Left ventricle myocardium inferior (tissue), 1 donor: Measurements from ENCODE around the gene NAT14. TPM values are rescaled to one million over a fixed set of nuclear protein-coding genes. Genes with fewer than 3 reads are reported as not detected.
A peak's percentile ranks its signal among the peaks of the same experiment; 100 is the strongest.

Source experiments
- DNase-seq: peaks from one replicate; pipeline ENCODE4 v3.0.0-alpha.2; 2020
- H3K27ac ChIP-seq: fragments of 200-600 bp; replicated peaks from 2 replicates; pipeline ENCODE4 v1.8.0; 2021
- H3K27me3 ChIP-seq: fragments of 200-600 bp; 2 replicates; pipeline ENCODE4 v1.8.0; 2021; ENCODE audit warnings: low read depth
- H3K36me3 ChIP-seq: fragments of 200-600 bp; 2 replicates; pipeline ENCODE4 v1.8.0; 2021
- H3K4me1 ChIP-seq: fragments of 200-600 bp; 2 replicates; pipeline ENCODE4 v1.8.0; 2021
- H3K4me3 ChIP-seq: fragments of 200-600 bp; 2 replicates; pipeline ENCODE4 v1.8.0; 2021; ENCODE audit warnings: mild to moderate bottlenecking, moderate library complexity
- H3K9me3 ChIP-seq: fragments of 200-600 bp; replicated peaks from 2 replicates; pipeline ENCODE4 v1.8.0; 2021
- CTCF ChIP-seq: fragments of 200-600 bp; IDR thresholded peaks from 2 replicates; pipeline ENCODE4 v1.8.0; 2021; ENCODE audit warnings: antibody characterized with exemption, mild to moderate bottlenecking, borderline replicate concordance
- intact Hi-C: fragments of 100-400 bp; cut with micrococcal nuclease; formaldehyde crosslinking; loops from one replicate; pipeline ENCODE4 v1.11.0; 2022
- total RNA-seq: library from RNA; stranded (reverse); fragmentation: NEBNext Ultra II Directional; extraction: Animal tissue kit (Norgen Biotek cat#: 25700); gene quantifications from one replicate; pipeline ENCODE4 v1.2.1, GENCODE V29; 2021
- donor health status: DM: no; HTN: yes; CAD: no; lungs with severe emphysema.

Gene NAT14
- total RNA-seq, 1 donor from 2014 or later = 5.2 TPM

- Histone ChIP-seq H3K9me3 (no peaks in the 10 kb centered on the region), H3K4me3 (peak overlapping the region; percentile 69), H3K36me3 (peaks cover 17% of the 10 kb centered on the region), H3K4me1 (peaks cover 14% of the 10 kb centered on the region), H3K27me3 (no peaks in the 10 kb centered on the region), H3K27ac (peak overlapping the region; percentile 82)
- peak; percentile 93 for DNase-seq
- TF ChIP-seq CTCF = peak; percentile 100
- intact Hi-C loops = loop anchor here (2.0 kb wide), 1 partner anchor 35 kb away; no protein-coding TSS in a partner anchor
Measured at GRCh38 chr19:55503502-55504251, 18.7 kb downstream of the NAT14 start.

DNA sequence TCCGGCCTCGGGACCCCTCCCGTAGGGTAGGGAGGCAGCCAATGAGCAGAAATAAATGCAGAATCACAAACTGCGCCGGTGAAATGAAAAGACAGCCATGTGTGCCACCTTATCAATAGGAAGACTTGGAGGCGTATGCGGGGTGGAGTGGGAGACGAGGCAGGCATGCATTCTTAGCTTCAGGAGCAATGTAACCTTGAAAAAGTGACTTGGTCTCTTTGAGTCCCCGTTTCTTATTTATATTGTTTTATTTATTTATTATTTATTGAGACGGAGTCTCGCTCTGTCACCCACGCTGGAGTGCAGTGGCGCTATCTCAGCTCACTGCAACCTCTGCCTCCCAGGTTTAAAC is 19.2 kb downstream of the NAT14 start:
- H3K4me3 ChIP-seq = peak overlapping the region; percentile 69
- intact Hi-C loops = loop anchor here (2.0 kb wide), 1 partner anchor 35 kb away; no protein-coding TSS in a partner anchor
- TF ChIP-seq CTCF = peak; percentile 2

GRCh38 chr19:55504981-55505380 is 20.0 kb downstream of the NAT14 start:
- TF ChIP-seq CTCF = no peak
- intact Hi-C loops = loop anchor here (2.0 kb wide), 1 partner anchor 36 kb away; no protein-coding TSS in a partner anchor
- H3K27me3 ChIP-seq = no peaks in the 10 kb centered on the region
- no peak overlapping the region for H3K27ac ChIP-seq
- H3K9me3 ChIP-seq = no peaks in the 10 kb centered on the region
- DNase-seq = no peak
- no peak overlapping the region for H3K4me3 ChIP-seq
- H3K4me1 ChIP-seq = peaks cover 14% of the 10 kb centered on the region
- peaks cover 14% of the 10 kb centered on the region for H3K36me3 ChIP-seq

More for the DNA sequence above, 19.2 kb downstream of the NAT14 start:
- Histone ChIP-seq H3K27me3 (no peaks in the 10 kb centered on the region), H3K36me3 (peaks cover 17% of the 10 kb centered on the region), H3K9me3 (no peaks in the 10 kb centered on the region), H3K4me1 (peaks cover 14% of the 10 kb centered on the region), H3K27ac (peak overlapping the region; percentile 82)
- no peak for DNase-seq

GRCh38 chr19:55508120-55508519 is 23.1 kb downstream of the NAT14 start:
- H3K9me3 ChIP-seq = no peaks in the 10 kb centered on the region
- H3K36me3 ChIP-seq = no peaks in the 10 kb centered on the region
- peaks cover 14% of the 10 kb centered on the region for H3K4me1 ChIP-seq
- intact Hi-C loops = no loop called here
- H3K27me3 ChIP-seq = peaks cover 4% of the 10 kb centered on the region
- no peak overlapping the region for H3K27ac ChIP-seq
- TF ChIP-seq CTCF = no peak
- no peak overlapping the region for H3K4me3 ChIP-seq
- DNase-seq = no peak

GRCh38 chr19:55516878-55517620 is 32.1 kb downstream of the NAT14 start:
- no peaks in the 10 kb centered on the region for H3K9me3 ChIP-seq
- no peaks in the 10 kb centered on the region for H3K36me3 ChIP-seq
- intact Hi-C loops = loop anchor here (5.0 kb wide), 1 partner anchor 90 kb away; the partner anchor contains the start of gene ZNF865
- peaks cover 5% of the 10 kb centered on the region for H3K27me3 ChIP-seq
- peak; percentile 86 for TF ChIP-seq CTCF
- H3K27ac ChIP-seq = peak overlapping the region; percentile 98
- DNase-seq = peak; percentile 94
- peak overlapping the region; percentile 69 for H3K4me3 ChIP-seq
- H3K4me1 ChIP-seq = peaks cover 20% of the 10 kb centered on the region
